GM19043 (cell line): ENCODE results near the gene ANKRD13D.

Experiments used
- ATAC-seq: cut with Tn5 transposase; IDR thresholded peaks from one replicate; pipeline ENCODE4 v1.9.1; 2021; ENCODE audit warnings: low read depth; ENCODE audit not compliant: unreplicated experiment

The ANKRD13D gene

DNA sequence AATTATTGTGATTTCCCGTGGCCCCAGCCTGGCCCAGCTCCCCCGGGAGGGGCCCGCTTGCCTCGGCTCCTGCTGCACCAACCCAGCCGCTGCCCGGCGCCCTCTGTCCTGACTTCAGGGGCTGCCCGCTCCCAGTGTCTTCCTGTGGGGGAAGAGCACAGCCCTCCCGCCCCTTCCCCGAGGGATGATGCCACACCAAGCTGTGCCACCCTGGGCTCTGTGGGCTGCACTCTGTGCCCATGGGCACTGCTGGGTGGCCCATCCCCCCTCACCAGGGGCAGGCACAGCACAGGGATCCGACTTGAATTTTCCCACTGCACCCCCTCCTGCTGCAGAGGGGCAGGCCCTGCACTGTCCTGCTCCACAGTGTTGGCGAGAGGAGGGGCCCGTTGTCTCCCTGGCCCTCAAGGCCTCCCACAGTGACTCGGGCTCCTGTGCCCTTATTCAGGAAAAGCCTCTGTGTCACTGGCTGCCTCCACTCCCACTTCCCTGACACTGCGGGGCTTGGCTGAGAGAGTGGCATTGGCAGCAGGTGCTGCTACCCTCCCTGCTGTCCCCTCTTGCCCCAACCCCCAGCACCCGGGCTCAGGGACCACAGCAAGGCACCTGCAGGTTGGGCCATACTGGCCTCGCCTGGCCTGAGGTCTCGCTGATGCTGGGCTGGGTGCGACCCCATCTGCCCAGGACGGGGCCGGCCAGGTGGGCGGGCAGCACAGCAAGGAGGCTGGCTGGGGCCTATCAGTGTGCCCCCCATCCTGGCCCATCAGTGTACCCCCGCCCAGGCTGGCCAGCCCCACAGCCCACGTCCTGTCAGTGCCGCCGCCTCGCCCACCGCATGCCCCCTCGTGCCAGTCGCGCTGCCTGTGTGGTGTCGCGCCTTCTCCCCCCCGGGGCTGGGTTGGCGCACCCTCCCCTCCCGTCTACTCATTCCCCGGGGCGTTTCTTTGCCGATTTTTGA, 3.3 kb upstream of the ANKRD13D start:
- no peak for ATAC-seq

DNA sequence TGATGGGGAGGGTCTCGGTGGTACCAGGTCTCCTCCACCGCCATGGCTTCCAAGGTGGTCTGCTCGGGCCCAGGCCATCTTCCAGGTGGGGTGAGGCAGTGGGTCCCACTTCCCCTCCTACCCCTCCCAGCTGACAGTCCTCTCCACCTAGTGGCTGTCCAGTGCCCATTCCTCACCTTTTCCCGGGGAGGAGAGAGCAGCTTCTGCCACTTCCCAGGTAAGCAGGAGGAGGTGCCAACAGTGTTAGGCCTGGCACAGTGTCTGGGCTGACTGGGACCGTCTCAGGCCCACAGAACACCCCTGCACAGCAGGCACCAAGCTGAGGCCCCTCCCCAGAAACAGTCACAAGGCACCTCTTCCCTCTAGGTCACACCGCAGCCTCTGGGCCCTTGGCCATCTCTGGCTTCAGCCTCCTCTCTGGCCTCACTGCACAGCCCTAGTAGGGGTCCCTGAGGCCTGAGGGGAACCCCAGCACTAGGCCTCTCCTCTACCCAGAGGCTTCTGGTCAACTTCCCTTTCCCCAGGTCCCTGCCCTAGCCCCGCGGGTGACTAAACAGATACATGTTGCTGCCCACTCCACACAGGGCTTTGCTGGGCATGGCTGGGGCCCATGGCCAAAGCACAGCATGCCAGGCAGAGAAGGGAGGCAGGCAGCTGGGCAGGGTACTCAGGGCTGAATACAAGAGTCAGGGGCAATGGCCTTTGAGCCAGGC, 2.3 kb upstream of the ANKRD13D start:
- no peak for ATAC-seq

DNA sequence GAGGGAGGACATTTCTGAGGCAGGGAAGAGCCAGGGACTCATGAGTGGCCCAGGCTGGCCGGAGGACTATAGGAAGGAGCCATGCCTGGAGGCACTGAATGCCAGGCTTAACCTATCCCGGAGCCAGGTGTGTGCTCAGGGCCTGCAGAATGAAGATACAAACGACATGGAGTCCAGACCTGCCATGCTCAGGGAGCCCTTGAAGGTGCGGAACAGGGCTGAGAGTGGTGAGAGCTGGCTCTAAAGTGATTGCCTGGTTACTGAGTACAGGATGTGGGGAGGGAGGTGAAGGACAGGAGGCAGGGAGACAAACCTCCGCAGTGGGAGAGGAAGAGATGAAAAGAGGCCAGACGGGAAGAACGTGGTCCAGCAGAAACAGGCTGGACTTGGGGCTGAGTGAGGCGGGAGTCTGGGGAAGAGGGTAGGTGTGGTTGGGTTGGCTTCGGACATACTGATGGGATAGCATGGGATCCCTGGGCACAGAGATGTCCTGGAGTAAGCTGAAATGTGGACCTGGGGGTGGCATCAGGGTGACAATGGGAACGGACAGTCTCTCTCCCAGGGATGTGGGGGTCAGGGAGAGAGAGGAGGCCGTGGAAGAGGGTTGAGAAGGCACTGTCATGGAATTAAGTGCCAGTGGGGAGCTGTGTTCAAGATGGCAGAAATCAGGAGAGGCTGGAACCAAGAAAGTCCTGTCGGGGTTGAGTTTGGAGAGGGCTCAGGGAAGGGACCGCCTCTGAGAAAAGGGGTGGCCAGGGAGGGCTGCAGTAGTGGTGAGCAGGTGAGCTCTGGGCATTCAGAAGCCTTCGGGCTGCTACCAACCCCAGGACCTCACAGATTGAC, 1.5 kb upstream of the ANKRD13D start:
- ATAC-seq, result no peak

DNA sequence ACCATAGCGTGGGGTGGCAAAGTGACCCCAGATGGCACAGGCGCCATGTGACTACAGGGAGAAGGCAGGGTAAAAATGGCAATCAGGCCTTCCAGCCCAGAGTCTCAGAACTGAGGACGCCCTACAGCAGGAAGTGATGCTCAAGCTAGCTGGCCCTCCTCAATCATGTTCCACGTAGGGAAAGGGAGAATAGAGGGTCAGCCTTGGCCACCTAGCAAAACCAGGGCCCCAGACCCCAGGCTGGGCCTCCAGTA, 978 bp upstream of the ANKRD13D start:
- ATAC-seq, result no peak

DNA sequence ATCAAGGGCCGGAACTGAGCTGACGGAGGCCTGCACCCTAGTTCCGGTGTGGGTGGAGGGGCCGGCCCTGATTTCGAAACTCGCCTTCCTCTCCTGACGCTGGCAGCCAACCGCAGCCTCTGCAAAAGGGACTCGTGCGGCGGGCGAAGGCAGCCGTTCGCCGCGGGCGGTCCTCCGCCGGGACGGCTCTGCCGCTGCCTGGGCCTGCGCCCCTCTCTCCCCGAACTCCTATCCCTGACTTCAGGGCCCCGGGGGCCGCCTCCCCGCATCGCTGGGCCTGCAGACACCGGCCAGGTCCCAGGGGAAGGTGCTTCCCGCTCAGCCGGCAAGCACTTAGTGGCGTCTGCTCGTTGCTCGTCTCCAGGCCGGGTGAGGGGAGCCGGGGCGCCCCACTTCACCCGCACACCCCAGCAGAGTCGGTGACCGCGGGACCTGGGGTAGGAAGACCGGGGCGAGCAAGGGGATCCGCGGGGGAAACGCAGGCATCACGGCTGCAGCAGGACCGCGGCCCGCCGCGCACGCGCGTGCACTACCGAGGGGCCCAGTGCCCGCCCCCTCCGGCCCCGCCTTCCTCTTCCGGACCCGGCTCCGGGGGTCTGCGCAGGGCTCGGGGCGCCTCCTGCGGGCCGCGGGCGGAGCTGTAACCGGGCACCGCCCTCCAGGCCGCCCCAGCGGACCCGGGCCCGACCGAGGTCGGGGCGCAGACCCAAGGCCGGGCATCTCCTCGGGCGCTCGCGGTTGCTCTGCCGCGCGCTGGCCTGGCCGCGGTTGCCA, 464 bp upstream of the ANKRD13D start:
- ATAC-seq, result peak; percentile 56

DNA sequence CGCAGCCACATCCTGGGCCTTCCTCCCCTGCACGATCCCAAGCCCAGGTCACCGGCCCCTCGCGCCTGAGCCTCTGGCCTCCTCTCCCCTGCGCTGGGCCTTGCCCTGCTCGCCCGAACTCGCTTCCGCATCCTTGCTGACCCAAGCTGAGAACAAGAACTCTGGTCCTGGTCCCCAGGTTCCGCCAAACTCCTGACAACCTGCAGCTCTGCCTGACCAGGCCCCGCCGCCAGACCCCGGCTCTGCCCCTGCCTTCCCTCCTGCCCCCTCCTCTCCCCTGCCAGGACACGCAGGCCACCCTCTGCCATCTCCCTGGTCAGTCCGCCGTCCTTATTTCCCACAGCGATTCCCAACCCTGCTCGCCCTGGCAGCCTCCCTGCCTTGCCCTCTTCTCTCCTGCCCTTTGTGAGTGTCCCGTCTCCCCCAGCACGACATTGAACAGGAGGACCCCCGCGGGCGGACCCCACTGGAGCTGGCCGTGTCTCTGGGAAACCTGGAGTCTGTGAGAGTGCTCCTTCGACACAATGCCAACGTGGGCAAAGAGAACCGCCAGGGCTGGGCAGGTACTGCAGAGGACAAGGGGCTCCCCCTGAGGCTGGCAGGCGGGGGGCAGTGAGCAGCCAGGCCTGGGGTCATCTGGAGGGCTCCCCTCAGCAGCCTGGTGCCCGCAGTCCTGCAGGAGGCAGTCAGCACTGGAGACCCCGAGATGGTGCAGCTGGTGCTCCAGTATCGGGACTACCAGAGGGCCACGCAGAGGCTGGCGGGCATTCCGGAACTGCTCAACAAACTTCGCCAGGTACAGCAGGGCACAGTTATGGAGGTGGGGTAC, 762 bp downstream of the ANKRD13D start:
- ATAC-seq, result no peak

DNA sequence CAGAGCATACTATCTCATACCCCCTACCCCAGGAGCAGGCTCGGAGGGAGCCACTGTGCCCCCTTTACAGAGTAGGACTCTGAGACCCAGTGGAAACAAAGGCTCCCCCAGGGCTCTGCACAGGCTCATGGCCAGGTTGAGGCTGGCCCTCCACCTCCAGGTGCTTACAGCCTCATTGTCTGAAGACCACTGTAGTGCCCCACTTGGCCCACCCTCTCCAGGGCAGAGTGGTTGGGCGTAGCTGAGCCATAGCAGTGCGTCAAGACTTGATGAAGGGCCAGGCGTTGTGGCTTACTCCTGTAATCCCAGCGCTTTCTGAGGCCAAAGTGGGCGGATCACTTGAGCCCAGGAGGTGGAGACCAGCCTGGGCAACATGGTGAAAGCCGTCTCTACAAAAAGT, 1.7 kb downstream of the ANKRD13D start:
- no peak for ATAC-seq

DNA sequence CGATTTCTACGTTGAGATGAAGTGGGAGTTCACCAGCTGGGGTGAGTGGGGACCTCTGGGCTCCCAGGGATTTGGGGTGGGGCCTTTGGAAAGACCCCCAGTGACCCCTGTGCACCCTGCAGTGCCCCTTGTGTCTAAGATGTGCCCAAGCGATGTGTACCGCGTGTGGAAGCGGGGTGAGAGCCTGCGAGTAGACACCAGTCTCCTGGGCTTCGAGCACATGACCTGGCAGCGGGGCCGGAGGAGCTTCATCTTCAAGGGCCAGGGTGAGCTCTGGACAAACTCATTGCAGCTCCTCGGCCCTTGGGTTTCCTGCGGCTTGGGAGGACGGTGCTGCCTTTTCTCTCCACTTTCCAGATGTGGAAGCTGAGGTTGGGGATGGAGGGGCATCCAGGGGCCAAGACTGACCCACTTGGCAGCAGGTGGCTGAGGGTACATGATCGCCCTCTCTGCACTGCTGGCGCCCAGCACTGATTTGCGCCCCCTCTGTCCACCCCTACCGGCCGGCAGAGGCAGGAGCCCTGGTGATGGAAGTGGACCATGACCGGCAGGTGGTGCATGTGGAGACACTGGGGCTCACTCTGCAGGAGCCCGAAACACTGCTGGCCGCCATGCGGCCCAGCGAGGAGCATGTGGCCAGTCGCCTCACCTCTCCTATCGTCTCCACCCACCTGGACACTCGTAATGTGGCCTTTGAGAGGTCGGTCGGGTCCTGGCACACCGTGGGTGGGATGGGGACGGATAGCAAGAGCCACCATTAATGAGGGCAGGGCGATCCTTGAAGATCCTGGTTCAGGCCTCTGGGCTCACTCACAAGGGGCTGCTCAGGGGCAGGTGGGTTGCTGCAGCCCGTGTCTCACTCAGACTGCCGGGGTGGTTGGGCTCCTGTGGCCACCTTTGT, 2.6 kb downstream of the ANKRD13D start:
- no peak for ATAC-seq

DNA sequence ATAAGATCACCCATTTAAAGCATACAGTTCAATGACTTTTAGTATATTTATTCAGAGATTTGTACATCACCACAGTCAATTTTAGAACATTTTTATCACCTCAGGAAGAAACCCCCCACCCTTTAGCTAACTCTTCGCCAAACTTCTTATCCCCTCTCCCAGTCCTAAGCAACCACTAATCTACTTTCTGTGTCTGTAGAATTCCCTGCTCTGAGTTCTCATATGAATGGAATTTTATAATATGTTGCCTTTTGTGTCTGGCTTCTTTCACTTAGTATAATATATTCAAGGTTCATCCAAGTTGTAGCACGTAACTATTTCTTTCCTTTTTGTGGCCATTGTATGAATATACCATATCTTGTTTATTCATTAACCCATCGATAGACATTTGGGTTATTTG, 3.6 kb downstream of the ANKRD13D start:
- no peak for ATAC-seq

DNA sequence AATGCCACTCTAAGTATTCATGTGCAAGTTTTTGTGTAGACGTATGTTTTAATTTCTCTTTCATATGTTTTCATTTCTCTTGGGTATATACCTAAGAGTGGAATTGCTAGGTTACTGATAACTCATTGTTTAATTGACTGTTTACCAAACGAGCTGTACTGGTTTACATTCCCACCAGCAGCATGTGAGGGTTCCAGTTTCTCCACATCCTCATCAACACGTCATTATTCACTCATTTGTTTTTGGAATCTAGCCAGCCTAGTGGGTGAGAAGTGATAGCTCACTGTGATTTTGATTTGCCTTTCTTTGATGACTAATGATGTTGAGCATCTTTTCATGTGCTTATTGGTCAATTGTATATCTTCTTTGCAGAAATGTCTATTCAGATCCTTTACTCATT, 4.0 kb downstream of the ANKRD13D start:
- no peak for ATAC-seq

DNA sequence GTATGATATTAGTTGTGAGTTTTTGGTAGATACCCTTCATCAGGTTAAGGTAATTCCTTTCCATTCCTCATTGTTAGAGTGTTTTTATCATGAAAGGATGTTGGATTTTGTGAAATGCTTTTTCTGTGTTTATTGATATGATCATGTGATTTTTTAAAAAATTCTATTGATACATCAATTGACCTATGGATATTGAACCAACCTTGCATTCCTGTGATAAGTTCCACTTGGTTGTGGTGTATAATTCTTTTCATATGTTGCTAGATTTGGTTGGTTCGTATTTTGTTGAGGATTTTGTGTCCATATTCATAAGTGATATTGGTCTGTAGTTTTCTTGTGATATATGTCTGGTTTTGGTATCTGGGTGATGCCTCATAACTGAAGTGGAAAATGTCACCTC, 6.7 kb downstream of the ANKRD13D start:
- no peak for ATAC-seq

DNA sequence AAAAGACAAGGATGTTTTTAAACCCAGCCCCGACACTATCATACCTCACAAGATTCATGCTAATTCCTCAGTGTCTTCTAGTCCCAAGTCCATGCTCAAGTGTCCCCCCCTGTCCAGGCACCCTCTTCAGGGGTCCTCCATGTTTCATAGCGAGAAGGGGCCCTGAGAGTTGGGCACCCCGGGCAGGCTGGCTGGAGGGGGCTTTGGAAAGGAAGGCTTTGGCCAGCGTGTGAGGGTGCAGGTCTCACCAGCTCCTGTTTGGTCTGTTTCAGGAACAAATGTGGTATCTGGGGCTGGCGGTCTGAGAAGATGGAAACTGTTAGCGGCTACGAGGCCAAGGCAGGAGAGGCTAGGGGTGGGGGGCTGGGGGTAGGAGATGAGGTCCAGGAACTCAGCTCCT, 9.7 kb downstream of the ANKRD13D start:
- ATAC-seq, result no peak

DNA sequence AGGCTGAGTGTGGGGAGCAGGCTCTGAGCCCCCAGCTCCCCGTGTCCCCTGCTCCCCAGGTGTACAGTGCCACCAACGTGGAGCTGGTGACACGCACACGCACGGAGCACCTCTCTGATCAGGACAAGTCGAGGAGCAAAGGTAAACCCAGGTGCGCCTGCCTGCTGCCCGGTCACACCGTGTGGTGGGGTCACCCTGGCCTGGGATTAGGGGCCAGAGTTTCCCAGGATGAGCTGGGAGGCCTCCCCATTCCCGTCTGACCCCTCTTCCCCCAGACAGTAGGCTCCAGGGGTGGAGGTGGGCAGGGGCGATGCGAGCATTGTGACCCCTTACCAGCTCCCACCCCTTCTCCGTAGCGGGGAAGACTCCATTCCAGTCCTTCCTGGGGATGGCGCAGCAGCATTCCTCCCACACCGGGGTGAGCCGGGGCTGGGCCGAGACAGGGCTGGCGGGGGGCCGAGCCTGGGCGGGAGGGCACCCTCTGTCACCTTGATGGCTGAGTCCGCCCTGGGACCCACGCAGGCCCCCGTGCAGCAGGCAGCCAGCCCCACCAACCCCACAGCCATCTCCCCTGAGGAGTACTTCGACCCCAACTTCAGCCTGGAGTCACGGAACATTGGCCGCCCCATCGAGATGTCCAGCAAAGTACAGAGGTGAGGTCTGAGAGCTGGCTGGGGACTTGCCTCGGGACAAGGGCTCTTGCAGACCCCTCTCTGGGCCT, 10.5 kb downstream of the ANKRD13D start:
- ATAC-seq, result no peak

DNA sequence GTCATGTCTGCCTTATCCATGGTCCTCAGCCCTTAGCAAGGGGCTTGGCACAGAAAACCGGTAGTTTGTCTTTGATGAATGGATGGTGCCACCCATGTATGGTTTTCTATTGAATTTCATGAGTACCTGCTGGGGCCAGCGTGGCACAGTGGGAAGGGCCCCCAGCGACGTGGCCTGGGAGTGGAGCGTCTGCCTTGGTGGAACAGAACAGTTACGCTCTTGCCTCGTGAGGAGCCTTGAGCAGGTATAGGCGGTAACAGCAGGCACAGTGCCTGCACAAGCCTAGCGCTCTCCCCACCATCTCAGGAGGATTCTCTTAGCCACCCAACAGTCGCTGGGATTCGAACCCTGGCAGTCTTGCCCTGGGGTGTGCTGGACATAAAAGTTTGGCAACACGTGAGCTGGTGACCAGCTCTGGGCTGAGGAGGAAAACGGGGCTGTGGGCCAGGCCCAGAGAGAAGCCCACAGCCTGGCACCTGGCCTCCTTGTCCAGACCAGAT, 11.2 kb downstream of the ANKRD13D start:
- ATAC-seq, result no peak

DNA sequence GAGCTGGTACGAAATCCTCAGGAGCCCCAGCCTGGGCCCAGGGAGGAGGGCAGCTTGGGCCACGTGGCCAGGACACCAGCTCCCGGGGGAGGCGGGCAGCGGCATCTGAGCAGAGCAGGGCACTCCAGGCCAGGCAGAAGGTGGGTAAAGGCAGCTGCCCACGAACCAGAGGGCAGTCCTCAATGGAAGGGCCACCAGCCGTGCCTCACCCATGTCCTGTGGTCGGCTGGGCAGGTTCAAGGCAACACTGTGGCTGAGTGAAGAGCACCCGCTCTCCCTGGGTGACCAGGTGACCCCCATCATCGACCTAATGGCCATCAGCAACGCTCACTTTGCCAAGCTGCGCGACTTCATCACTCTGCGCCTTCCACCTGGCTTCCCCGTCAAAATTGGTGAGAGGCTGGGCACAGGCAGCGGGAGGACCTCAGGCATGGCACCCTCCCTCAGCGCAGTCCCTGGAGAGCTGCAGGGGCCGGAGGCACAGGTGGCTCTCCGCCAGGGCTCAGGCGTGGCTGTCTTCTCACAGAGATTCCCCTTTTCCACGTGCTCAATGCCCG, 11.7 kb downstream of the ANKRD13D start:
- no peak for ATAC-seq

DNA sequence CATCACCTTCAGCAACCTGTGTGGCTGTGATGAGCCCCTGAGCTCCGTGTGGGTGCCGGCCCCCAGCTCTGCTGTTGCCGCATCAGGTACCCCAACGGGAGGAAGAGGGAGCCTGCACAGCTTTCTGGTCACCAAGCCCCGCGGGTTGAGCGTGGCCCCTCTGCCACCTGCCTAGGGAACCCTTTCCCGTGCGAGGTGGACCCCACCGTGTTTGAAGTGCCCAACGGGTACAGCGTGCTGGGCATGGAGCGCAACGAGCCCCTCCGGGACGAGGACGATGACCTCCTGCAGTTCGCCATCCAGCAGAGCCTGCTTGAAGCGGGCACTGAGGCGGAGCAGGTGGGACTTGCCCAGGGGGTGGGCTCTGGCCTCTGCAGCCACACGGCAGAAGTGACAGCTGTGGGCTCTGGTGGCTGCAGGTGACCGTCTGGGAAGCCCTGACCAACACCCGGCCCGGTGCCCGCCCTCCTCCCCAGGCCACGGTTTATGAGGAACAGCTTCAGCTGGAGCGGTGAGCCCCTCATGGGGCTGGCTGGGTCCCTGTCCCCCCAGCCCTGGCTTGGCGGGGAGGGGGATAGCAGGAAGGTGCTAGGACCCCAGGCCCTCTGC, 12.3 kb downstream of the ANKRD13D start:
- no peak for ATAC-seq

DNA sequence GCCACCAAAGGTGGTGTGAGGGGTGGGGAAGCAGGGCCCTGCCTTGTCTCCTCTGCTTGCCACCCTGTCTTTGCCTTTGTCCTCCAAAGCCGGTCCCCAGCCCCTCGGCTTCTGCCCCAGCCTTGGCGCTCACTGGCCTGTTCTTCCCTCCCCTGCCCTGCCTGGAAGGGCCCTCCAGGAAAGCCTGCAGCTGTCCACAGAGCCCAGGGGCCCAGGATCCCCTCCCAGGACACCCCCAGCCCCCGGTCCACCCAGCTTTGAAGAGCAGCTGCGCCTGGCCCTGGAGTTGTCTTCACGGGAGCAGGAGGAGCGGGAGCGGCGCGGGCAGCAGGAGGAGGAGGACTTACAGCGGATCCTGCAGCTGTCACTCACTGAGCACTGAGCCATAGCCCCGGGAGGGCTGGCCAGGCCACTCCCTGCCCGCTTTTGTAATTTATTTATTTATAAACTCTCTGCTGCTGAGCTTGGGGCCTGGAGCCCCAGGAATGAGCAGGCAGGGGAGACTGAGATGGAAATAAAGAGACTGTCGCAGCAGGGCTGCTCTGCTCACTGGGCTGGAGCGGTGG, 12.9 kb downstream of the ANKRD13D start:
- ATAC-seq, result no peak
